SIG-M5 (cell line): ENCODE results near the gene ARID1B.

ENCODE experiments used
- DNase-seq: peaks from one replicate; lab custom pipeline; 2025; lab: John Stamatoyannopoulos, UW

The ARID1B gene

DNA sequence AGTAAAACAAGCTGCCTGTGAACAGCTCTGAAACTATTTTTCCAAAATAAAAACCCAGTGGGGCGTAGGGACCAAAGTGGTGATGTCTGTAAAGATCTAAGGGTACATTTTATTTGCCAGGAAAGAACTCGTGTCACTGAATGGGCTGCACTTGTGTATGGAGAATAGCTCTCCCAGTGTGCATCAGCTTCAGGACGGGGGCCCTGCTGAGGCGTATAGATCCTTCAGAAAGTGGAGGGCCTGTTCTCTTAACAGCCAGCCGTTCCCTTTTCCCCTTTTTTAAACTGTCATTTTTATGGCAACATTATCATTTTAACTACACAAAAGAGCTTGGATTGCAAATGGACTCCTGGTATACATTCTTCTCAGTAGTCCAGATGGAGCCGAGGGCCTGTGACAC, 408.8 kb downstream of the ARID1B start:
- DNase-seq = no peak

DNA sequence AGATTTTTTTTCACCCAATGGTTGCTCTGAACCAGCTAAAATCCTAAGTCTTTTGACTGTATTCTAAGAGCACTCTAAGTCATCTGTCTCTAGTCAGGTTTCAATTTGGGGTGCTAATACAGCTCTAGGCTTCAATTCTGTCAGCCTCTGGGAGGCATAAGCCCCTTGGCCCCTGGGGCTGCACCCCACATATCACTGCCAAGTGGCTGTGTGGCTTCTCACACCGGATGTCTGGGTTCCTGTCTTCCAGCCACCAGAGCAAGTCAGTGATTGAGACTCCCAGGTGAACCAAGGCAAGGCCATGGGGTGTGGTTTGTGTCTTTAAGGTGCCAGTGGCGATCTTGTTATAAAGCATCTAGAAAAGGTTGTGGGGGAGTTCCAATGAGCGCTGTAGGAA, 409.6 kb downstream of the ARID1B start:
- DNase-seq = no peak

DNA sequence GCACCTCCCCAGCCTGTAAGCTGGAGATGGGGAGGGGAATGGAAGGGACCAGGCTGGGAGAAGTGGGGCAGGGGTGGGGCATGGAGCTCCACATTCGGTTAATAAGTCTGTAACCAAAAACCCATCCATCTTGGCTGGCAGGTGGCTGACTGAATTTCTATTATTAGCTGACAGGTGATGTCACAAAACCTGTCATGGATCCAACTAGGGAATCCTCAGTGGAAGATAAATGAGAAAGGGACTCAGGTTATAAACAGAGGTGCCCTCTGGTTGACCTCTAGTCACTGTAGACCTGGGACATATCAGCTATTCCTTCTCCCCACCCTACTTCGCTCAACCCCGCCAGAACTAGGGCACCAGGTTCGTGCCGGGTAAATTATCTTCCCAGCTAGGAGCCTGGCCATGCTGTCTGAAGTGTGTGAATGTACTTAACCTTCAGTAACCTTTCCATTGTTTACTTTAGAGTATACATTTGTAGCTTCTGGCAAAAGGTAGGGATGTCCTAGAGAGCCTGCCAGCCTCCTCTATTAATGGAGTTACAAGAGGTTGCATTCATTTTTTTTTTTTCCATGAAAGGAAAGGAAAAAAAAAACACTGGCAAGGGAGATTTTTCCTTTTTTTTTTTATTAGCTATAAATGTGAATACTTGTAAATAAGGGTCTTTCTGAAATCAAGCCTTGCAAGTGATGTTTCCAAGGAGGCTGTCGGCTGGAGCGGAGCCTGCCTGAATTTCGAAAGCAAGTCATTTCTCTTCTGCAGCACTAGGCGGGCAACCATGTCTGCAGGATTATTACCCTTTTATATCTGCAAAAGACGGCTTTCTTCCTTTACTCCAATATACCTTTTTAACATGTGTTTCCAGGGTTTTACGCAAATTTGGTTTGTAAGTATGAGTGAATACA, 410.3 kb downstream of the ARID1B start:
- no peak for DNase-seq

GRCh38 chr6:157188213-157188612, 411.0 kb downstream of the ARID1B start:
- DNase-seq = no peak

DNA sequence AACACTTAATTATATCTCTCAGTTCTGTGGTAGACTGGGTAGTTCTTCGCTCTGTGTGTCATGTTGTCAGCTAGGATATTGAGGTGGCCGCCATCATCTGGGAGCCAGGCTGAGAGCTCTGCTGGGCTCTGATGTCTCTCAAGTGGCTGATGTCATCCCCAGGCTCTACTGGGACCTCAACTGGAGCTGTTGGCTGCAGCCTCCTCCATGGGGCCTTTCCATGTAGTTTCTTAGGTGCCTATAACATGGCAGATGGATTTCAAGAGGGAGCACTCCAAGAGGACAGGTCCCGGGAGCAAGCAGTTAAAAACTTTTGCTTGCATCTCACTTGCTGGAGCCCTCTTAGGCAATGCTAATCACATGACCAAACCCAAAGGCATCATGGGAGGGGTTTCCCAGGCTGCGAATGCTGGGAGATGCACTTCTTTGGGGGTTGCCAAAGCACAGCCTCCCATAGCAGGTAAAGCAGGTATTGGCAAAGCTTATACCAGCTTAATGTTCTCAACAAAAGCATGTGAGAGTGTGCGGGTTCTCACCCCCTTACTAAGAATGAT, 416.3 kb downstream of the ARID1B start:
- DNase-seq = no peak

DNA sequence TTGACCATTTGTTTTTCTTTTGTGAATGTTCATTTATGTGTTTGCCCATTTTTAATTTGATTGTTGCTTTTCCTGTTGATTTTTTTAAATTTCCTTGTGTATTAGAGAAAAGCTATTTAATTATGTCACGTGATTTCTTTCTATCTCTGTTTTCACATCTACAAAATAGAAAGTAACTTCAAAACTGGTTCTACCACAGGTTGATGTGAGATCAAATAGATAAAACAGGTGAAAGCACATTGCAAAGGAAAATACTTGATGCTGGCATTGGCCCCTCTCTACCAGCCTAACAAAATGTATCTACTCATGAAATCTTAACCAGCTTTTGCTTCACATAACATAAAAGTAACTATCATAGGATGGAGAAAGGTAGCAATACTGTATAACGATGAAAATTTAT, 416.9 kb downstream of the ARID1B start:
- no peak for DNase-seq

DNA sequence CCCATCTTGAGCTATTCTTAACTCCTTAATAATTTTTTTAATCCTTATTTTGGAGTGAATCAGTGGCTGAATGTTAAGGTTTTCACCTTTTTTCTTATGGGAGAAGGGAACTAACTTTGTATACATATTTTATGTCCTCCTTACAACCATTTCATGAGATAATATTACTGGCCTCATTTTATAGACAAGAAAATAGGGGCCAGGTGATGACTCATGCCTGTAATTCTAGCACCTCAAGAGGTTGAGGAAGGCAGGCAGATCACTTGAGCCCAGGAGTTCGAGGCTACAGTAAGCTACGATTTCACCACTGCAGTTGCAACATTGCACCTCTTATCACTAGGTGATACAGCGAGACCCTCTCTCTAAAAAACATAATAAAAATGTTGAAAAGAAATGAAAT, 417.5 kb downstream of the ARID1B start:
- no peak for DNase-seq

DNA sequence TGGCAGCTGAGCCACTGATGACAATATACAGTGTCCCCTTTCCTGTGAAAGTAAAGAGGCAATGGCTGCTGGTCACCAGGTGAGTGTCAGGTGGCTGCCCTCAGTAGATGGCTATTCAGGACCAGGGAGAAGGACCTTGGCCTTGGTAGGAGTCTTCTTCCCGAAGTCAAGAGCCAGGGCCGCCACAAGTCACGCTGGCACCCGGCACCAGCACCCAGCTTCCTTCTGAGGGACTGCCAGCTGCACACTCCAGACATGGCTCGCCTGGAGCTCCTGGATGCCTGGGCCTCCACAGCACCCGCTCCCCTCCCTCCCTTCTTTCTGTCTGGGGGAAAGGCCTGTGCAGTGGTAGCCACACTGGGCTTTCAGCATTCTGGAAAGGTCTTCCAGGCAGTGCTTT, 419.2 kb downstream of the ARID1B start:
- DNase-seq = no peak

DNA sequence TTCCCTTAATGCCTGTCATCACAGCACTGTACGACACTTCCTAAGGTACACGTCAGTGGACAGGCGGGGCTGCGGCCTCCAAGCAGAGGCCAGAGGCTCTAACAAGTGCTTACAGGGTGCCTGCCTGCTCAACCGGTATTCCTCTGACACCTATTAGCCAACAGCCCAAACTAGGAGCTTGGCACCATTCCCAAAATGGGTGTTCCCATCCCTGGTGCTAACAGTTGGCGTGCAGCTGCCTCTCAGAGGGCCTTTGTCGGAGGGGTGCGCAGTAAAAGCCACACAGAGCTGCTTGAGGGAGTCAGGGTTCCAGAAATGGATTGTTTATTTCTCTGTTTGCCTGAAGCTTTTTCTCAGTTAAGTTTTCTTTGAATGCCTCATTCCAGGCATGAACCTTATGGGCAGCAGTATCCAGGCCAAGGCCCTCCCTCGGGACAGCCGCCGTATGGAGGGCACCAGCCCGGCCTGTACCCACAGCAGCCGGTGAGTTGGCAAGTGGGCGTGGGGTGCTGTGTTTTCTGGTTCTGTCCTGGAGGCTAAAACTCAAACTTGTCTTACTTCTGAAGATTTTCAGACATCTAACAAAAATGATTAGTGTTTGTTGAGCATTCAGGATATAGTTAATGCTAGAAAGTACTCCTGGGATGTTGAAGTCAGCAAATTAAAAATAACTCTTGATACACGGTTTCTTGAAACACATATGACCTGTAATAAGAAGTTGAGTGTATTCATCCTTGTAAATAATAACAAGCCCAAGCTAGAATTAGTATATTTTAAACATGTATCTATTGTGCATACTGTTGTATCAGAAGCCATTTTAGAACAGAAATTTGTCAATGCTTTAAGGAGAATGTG, 421.5 kb downstream of the ARID1B start:
- no peak for DNase-seq

- DNase-seq = no peak
These were observed 422.9 kb downstream of the ARID1B start for GRCh38 chr6:157200117-157200516.

GRCh38 chr6:157200611-157201010, 423.4 kb downstream of the ARID1B start:
- DNase-seq = no peak

GRCh38 chr6:157201083-157201482, 423.9 kb downstream of the ARID1B start:
- DNase-seq = no peak

DNA sequence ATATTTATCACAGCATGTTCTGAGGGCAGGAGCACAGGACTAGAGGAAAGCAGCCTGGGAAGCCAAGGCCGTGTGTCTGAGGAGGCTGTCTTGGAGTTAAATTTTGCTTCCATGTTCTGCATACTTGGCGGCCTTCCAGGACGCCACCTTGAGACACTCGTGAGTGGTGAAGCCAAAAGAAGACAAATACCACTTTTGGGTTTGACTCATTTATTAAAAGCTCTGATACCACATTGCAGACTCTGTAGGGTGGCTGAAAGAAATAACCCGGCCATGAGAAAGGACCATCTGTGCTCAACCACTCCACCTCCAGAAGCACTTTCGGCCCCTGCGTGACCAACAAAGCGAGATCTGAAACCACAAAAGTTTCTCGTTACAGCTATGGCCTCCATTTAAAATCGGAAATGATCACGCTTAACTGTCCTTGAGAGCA, 426.1 kb downstream of the ARID1B start:
- DNase-seq = no peak

- no peak for DNase-seq
These were observed 426.6 kb downstream of the ARID1B start for GRCh38 chr6:157203764-157204163.

- DNase-seq = no peak
These were observed 428.5 kb downstream of the ARID1B start for GRCh38 chr6:157205473-157206358.

GRCh38 chr6:157206359-157206815, 429.2 kb downstream of the ARID1B start:
- no peak for DNase-seq

GRCh38 chr6:157207521-157208076, 430.4 kb downstream of the ARID1B start:
- no peak for DNase-seq

DNA sequence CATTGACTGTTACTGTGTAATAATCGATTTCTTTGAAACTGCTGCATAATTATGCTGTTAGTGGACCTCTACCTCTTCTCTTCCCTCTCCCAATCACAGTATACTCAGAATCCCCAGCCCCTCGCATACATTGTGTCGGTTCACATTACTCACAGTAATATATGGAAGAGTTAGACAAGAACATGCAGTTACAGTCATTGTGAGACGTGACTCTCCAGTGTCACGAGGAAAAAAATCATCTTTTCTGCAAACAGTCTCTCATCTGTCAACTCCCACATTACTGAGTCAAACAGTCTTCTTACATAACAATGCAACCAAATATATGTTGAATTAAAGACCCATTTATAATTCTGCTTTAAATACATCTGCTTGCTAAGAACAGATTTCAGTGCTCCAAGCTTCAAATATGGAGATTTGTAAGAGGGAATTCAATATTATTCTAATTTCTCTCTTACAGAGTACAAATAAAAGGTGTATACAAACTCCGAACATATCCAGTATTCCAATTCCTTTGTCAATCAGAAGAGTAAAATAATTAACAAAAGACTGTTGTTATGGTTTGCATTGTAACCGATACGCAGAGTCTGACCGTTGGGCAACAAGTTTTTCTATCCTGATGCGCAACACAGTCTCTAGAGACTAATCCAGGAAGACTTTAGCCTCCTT, 432.8 kb downstream of the ARID1B start:
- no peak for DNase-seq

DNA sequence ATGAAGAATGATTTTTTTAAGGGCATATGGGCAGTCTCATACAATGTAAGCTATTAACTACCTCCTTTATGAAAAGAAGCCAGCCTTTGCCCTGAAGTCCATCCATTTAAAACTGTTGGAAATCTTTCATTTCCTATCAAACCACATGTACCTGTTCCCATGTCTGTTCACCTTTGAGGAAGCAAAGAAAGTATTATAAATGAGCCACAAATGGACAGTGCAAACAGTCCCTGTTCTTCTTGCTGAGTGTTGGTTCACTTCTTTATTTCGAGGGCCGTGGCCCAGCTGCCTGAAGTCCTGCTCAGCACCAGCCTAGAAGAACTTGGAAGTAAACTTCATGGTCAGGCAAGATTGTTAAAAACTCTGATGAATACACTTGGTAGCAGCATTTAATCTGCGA, 433.8 kb downstream of the ARID1B start:
- no peak for DNase-seq

DNA sequence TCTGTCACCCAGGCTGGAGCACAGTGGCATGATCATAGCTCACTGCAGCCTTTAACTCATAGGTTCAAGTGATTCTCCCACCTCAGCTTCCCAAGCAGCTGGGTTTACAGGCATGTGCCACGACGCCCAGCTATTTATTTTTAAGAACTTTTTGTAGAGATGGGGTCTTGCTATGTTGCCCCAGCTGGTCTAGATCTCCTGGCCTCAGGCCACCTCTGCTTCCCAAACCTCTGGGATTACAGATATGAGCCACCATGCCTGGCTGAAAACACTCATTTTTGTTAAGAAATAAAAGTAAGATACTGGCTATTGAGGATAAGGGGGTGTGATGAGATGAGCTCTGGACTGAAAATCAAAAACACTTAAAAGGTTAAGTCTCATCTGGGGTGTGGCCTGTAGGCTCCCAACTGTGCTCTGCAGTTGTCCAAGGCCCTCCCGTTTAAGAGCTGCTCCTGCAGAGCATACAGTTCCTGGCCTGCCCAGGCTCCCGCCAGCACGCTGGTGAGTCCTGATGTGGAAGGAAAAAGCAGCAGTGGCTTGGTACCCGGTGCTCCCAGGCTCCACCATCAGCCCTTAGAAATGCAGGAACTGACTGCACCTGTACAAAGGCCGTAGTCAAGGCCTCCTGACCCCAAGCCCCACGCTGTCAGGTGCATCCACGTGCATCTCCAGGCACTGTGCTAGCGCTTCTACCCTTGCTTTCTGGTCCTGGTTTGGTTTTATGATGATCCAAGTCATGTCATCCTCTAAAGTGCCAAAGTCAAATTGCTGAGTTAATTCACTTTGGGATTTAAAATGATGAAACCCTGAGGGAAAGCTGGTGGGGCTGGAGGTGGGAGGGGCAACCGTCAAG, 434.7 kb downstream of the ARID1B start:
- DNase-seq = no peak
